Stimulated activated CD8-positive, alpha-beta memory T cell treated with anti-CD3 and anti-CD28 coated beads, Interleukin-7, amount 100 ng/mL, for 1 hour (primary cell): ENCODE measurements around the gene PHLDB3.
"Not testable (repeated sequence)": the region's sequence is repeated elsewhere in the genome, so short reads cannot be mapped to it uniquely, and the experiment has no call there.

Experiments
- DNase-seq, 2 donors: peaks; one replicate each; pipeline ENCODE4 v3.0.0-alpha.2; 2020; ENCODE audit warnings: low read depth in 2 of 2

The PHLDB3 gene

DNA sequence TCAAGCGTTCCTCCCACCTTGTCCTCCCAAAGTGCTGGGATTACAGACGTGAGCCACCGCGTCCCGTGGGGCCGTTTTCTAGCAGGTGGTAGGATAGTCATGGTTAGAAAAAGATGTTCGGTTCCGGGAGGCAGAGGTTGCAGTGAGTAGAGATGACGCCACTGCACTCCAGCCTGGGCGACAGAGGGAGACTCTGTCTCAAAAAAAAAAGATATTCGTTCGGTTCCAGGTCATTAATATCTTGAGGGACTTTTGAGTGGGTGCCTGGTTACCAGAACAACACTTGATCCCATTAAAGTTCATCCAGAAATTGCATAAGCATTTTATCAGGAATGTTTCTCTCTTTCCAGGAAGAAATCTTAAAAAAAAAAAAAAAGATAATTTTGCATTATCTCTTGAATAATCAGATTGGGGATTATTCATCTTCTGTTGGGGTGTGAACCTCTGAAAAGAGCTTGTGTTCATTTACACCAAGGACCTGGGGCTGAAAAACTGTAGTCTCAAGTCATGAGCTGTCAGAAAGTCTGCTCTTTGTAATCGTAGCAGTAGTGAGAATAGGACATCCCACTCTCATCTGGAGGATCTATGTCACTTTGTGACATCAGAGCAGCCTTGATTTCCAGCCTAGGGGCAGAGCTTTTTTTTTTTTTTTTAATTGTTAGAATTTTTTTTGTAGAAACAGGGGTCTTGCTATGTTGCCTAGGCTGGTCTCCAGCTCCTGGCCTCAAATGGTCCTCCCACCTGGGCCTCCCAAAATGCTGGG lies 23.5 kb upstream of the PHLDB3 start:
- DNase-seq = no peak

DNA sequence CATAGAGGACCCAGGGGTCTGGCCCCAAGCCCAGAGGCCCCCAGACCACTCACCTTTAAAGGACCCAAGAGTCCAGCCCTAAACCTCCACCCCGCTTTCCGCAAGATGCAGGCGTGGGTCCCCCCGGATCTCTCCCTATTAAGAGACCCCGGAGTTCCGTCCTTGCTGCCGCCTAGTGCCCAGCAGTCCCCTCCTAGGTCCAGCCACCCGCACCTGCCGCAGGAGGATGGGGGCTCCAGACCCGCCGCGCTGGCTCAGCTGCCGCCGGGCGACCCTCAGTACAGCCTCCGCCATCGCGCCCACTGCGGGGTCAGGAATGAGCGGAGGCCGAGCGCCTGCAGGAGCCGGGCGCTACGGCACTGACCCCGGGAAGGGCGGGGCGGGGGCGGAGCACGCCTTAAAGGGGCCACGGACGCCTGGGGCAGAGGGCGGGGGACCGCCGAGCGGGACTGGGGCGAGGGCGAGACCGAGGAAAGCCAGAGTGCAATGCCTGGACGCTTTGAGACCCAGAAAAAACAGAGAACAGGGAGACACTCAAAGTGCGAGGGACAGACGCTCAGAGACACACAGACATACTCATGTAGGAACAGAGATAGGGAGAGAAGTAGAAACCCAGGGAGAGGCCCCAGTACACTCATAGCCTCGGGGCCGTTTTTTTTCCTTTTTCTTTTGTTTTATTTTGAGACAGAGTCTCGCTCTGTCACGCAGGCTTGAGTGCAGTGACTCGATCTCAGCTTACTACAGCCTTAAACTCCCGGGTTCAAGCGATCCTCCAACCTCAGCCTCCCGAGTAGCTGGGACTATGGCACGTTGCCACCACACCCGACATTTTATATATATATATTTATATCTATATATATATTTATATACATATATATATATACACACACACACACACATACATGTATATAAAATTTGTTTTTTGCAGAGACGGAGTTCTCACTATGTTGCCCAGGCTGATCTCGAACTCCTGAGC lies 22.6 kb upstream of the PHLDB3 start, which contains the start of gene ETHE1:
Gene ETHE1 (minus strand): TSS at position 318 of the 976 bp plus-strand sequence. CDS start 24 bp downstream, at position 294.
- peak; percentile 41 to 50 for DNase-seq

GRCh38 chr19:43525836-43526771 lies 21.6 kb upstream of the PHLDB3 start:
- no peak for DNase-seq

GRCh38 chr19:43524922-43525835 lies 20.6 kb upstream of the PHLDB3 start:
- no peak for DNase-seq

DNA sequence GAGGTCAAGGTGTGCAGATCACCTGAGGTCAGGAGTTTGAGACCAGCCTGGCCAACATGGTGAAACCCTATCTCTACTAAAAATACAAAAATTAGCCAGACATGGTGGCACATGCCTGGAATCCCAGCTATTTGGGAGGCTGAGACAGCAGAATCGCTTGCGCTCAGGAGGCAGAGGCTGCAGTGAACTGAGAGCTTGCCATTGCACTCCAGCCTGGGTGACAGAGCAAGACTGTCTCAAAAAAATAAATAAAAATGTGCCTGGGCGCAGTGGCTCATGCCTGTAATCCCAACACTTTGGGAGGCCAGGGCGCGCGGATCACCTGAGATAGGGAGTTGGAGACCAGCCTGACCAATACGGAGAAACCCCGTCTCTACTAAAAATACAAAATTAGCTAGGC lies 19.1 kb upstream of the PHLDB3 start:
- not testable (repeated sequence) for DNase-seq

DNA sequence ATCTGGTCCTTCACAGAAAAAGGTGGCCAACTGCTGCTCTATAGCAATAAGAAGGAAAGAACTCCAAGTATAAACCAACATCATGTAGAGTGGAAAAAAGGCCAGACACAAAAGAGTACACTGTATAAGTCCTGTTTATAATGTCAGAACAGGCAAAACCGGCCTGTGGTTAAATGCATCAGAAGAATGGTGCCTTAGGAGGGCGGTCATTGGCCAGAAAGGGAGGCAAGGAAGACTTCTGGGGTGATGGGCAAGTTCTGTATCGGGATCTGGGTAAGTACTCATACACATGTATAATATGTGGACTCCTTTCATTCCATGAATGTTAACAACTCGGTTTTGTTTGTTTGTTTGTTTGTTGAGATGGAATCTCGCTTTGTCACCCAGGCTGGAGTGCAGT lies 18.4 kb upstream of the PHLDB3 start:
- no peak for DNase-seq

DNA sequence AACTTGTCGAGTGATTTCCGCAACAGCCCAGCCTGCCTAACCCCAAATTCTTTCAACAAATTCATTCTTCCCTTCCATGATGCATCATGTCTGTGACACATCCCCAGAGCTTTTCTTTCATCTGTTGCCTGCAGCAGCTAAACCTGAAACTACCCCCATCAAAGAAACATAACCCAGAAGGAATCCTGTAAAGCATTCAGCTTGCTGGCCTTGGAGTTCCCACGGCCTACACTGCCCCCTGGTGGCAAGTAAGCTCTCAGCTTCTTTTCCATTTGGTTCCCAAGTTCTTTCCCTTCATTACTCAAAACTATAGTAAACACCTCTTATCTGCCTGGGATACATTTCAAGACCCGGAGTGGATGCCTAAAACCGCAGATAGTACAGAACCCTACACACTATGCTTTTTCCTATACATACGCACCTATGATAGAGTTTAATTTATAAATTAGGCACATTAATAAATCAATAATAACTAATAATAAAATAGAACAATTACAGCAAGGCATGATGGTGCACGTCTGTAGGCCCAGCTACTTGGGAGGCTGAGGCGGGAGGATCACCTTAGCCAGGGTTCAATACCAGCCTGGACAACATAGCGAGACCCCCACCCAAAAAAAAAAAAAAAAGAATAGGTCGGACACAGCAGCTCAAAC lies 15.0 kb upstream of the PHLDB3 start:
- DNase-seq = peak; percentile 56 to 70

DNA sequence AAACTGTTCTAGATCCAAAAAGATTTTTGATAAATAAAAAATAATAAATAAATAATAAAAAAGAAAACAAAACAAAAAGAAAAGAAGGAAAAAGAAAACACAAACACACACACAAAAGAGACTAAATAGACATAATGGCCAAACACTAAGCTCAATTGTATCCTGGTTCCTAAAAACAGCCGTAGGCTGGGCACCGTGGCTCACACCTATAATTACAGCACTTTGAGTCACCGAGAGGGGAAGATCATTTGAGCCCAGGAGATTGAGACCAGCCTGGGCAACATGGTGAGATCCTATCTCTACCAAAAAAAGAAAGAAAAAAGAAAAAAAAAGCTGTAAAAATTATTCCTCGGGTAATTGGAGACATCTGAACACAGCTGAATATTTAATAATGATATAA lies 13.5 kb upstream of the PHLDB3 start:
- DNase-seq = no peak

DNA sequence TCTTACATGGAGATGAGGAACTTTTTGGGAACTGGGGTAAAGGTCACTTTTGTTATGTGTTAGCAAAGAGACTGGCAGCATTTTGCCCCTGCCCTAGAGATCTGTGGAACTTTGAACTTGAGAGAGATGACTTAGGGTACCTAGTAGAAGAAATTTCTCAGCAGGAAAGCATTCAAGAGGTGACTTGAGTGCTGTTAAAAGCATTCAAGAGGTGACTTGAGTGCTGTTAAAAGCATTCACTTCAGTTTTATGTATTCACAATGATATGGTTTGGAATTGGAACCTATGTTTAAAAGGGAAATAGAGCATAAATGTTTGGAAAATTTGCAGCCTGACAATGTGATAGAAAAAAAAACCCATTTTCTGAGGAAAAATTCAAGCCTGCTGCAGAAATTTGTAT lies 7.9 kb upstream of the PHLDB3 start:
- DNase-seq = not testable (repeated sequence)

- DNase-seq = no peak
Measured at GRCh38 chr19:43511324-43511723, 6.8 kb upstream of the PHLDB3 start.

- DNase-seq = no peak
Measured at GRCh38 chr19:43510713-43511112, 6.2 kb upstream of the PHLDB3 start.

- no peak for DNase-seq
Measured at GRCh38 chr19:43507880-43508279, 3.3 kb upstream of the PHLDB3 start.

DNA sequence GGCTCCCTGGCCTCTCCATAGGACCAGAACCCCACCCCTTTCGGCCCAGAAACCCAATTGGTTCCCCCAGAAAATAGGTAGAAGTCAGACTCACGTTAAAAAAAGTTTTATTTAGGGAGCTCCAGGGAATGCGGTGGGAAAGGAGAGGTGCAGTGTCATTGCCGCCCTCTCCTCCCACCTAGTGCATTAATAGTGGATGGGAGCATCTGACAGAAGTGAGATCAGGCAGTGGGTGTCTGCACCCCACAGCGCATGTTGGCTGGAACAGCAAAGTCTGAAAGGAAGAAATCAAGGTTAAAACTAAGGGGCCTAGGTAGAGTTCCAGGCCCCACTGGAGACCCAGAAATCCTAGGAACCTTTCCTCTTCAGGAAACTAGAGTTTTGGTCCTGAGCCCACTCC lies 2.1 kb upstream of the PHLDB3 start:
- no peak for DNase-seq

- DNase-seq = no peak
Measured at GRCh38 chr19:43505941-43506340, 1.4 kb upstream of the PHLDB3 start.

DNA sequence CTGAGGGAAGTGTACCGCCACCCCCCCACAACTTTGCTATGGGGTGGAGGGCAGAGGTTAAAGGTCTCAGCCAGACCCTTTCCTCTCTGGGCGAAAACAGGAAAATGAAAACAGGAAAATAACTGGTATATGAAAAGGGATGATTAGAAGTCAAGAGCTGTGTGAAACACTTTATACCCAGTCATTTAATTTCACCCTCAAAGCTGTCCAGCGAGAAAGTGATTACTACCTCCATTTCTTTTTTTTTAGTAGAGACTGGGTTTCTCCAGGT lies 575 bp upstream of the PHLDB3 start:
- no peak for DNase-seq

DNA sequence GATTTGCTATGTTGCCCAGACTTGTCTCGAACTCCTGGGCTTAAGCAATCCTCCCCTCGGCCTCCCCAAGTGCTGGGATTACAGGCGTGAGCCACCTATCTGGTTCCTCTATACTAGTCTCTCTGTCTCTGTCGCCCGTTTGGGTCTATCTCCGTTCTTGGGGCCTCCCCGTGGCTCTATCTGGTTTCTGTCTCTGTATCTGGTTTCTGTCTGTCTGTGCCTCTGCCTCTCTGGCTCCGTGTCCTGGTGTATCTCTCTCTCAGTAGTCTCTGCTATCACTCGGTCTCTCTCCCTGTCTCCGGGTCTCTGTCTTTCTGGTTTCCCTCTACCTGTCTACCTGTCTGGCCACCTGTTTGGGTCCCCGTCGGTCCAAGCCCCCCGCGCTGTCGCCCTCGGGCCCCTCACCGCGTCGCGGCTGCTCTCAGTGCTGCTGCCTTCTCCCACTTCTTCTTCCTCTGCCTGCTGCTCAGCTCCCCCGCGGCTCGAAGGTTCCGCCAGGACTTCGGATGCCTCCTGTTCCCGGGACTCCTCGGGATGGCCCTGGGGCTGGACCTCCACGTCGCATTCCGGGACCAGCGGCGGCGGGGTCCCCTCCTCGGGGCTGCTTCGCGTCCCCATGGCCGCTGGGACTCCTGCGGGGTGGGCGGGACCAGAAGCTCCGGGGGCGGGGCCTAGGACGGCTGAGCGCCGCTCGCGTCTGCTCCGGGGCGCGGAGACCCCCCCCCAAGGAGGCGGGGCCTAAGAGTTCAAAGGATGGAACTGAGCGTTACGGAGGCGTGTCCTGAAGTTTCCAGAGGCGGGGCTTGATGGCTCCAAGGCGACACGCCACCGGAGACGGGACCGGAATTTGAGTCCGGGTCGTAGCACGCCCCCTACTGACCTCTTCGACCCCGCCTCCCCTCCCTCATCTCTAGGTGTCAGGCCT lies 783 bp downstream of the PHLDB3 start:
- peak; percentile 99 for DNase-seq

DNA sequence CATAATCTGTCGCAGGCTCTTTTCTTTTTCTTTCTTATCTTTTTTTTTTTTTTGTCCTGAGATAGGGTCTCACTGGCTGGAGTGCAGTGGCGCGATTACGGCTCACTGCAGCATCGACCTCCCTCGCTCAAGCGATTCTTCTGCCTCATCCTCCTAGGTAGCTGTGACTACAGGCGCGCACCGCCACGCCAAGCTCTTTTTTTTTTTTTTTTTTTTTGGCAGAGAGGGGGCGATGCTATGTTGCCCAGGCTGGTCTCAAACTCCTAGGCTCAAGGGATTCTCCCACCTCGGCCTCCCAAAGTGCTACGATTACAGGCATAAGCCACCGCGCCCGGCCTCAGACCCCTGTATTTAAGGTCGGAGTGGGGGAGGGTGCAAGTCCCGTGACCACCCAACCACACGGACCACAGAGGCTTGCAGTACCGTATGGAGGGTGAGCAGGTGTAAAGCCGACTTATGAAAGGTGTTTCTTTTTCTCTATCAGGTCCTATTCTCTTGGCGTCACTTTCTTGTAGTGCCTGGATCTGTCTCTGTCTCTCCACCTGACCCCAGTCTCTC lies 2.0 kb downstream of the PHLDB3 start:
- DNase-seq = no peak

DNA sequence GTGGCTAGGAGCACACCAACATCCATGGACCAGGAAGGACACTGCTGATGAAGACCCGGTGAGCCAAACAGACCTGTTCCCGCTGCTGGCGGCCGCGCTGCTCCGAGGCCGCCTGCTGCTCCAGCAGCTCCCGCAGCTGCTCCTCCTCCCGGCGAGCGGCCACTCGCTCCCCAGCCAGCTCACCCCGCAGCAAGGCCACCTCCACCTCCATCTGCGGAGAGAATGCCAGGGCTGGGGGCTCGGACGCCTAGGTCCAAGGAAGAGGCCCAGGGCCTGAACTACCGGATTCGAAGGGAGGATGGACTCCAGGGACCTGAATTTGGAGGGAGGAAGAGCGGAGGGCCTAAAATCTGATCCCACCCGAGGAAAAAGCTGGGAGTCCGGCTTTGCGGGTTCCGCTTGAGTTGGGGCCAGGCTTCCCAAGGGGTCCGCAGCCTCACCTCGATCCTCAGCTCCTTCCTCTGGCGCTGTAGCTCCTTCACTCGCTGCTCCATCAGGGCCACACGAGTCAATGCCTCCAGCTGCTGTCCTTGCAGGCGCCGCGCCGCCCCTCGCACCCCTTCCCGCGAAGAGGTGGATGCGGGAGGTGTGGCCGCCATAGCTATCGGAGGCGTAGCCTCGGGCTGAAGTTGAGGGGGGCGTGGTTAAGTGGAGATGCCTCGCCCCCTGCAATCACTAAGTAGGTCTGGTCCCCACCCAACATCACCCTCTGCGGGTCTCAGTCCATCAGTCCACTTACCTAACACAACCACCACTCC lies 2.7 kb downstream of the PHLDB3 start:
- no peak for DNase-seq
